Myocyte (in vitro differentiated cells): ENCODE results near the gene SFMBT2. TPM values are rescaled to one million over a fixed set of nuclear protein-coding genes. Genes with fewer than 3 reads are reported as not detected.

Source experiments
- DNase-seq: peaks from one replicate; pipeline ENCODE4 v3.0.0-alpha.2; 2012; ENCODE audit warnings: low read depth
- total RNA-seq: library from RNA; depleted of rRNA; stranded (reverse); fragments of >200 nt; gene quantifications from 2 replicates; pipeline ENCODE4 v1.2.3, GENCODE V29; 2014

Gene SFMBT2
- total RNA-seq, 1 donor from 2014 or later = 0.08 TPM

DNA sequence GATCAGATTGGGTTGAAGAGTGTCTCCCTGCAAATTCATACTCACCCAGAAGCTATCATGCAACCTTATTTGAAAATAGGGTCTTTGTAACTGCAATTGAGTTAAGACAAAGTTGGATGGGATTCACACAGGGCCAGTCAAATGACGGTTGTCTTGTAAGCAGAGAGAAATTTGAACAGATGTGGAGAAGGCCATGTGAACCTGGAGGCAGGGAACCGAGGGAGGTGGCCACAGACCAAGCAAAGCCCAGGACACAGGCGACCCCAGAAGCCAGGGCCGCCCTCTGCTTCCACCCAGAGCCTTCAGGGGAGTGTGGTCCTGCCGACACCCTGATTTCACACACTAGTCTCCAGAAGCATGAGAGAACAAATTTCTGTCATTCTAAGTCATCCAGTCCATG is 140.8 kb downstream of the SFMBT2 start:
- no peak for DNase-seq

GRCh38 chr10:7267142-7267541 is 143.7 kb downstream of the SFMBT2 start:
- DNase-seq = no peak

DNA sequence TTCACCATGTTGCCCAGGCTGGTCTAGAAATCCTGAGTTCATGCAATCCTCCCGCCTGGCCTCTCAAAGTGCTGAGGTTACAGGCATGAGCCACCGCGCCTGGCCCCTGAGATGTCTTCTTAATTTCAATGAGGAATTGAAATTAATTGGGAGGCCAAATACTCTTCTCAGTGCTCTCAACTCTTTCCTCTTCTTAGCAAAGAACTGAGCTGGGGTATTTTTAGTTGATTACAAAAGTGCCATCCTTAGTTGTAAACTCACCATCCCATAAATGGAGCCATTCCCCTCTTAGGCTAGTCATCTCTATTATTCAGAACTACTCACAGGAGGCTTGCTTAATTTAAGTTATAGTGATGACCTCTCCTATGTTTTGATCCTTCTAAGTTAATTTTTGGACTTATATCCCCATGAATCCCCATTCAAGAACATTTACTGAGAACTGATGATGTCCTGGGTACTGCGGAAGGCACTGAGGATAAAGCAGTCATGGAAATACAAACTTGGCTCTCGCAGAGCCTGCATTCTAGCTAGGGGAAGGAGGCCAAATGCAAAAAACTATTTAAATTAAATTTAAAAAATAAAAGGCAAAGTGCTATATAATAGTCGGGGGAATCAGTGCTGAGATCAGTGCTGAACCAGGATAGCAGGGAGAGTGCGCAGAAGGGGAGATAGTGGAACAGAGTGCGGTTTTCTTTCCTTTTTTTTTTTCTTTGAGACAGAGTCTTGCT is 145.3 kb downstream of the SFMBT2 start:
- no peak for DNase-seq

- no peak for DNase-seq
These were observed 146.5 kb downstream of the SFMBT2 start for GRCh38 chr10:7264313-7264756.

DNA sequence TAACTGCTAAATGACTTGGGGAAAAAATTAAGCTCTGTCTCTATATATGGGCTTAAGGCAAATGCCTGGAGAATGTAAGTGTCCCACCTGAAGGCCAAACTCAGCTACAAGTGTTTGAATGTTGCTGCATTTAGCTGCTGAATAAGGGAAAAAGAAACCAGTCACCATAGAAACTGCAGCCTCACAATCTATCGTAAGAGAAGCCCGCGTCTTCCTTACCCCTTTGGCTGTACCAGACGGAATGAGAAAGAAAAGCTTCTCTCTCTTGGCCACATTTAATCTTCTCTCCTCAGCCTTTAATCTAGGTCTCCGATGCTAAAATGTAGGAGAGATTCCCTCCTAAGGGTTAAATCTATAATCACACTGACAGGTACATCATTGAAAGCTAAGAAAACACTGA is 147.2 kb downstream of the SFMBT2 start:
- DNase-seq = no peak

DNA sequence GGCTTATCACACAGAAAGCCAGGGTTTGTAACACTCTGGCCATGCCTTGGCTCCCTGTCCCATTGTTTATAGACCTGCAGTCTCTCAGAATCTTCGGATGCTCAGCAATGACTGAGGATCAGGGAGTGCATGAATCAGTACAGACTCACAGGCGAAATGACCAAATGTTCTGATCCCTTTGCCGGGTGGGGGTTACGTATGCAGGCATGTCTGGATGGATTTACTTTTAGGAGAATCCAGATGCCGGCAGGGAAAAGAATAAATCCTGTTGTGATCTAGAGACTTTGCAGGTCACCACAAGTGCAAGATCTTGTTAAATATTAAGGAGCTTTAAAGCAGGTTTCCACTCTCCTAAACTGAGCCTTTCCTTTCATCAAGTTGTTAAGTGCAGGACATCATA is 149.5 kb downstream of the SFMBT2 start:
- DNase-seq = no peak

- DNase-seq = no peak
These were observed 149.9 kb downstream of the SFMBT2 start for GRCh38 chr10:7260912-7261311.

GRCh38 chr10:7260412-7260900 is 150.4 kb downstream of the SFMBT2 start:
- peak; percentile 1 for DNase-seq

GRCh38 chr10:7258948-7259523 is 151.8 kb downstream of the SFMBT2 start:
- no peak for DNase-seq

GRCh38 chr10:7255517-7255916 is 155.3 kb downstream of the SFMBT2 start:
- no peak for DNase-seq

DNA sequence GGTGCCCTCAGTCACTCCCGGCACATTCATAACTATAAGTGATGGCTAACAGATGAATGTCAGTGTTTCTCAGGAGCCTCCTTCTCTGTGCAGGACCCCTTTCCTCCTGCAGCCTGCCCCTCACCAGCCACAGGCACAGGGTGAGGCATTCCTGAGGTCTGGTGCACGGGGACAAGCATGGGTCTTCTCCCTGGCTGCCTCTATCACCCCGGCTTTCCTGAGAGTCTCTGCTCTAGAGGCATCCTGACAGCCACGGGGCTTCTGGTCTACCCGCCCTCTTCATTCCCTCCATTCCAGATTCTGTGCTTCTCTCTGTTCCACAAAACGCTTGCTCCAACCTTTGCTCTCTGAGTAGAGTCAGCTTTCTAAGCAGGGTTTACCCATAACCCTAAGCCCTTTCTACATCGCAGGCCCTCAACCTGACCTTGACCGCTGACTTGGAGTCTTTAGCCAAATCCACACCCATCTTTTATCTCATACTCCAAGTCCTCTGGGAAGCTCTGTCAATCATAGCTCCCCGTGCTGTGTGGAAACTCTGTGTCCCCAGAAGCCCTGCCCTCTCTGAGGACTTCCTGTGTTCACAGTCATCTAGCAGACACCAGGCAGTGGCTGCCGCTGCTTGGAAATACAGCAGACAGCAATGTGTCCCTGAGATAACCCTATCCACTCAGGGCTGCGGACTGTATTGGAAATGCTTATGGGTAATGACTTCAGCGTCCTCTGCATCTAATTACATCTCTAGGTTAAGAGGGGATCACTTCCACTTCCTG is 159.0 kb downstream of the SFMBT2 start:
- DNase-seq = no peak

DNA sequence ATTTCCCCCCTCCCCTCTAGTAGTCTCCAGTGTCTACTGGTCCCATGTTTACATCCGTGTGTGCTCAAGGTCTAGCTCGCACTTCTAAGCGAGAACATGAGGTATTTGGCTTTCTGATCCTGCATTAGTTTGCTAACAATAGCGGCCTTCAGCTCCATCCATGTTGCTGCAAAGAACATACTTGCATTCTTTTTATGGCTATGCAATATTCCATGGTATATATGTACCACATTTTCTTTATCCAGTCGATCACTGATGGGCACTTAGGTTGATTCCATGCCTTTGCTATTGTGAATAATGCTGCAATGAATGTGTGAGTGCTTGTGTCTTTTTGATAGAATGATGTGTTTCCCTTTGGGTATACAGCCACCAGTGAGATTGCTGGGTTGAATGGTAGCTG is 160.6 kb downstream of the SFMBT2 start:
- no peak for DNase-seq

DNA sequence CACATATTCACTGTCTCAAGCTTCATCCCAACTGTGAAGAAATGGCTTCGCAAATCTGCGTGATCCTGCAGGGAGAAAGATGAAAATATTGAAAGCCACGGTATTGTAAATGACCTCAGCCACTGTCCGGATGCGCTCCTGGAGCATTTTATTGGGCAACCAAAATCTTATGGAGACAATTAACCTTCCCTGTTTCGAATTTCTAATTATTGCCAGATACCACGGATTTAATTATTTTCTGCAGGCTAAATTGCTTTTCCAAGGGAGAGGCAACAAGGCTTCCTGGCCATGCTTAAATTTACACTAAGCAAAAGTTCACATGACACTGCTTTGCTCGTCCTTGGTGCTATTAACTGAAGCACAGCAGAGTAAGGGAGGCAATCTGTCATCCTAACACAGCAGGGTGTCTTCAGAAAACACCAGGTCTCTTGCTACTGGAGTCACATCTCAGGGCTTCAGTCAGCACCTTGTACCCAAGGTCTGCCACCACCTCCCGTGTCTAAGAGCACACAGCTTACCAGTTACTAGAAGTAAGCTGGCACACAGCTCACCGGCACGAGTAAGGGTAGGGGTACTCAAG is 162.2 kb downstream of the SFMBT2 start:
- DNase-seq = no peak

GRCh38 chr10:7248148-7248547 is 162.7 kb downstream of the SFMBT2 start:
- DNase-seq = no peak

DNA sequence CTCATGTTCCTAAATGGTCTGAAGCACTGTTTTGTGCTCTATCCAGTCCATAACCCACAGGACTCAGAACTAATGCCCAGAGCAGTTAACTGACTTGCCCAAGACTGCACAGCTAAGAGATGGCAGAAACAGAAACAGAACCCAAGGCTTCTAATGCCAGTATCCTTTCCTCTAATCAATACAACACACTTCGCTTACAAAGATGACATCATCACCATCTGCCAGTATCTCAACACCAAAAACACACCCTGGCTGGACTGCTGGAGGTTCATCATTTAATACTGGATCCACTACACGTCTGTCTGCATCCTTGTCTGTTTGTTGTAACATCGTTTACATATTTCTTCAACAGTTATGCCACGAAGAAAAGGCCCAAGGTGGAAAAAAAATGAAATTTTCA is 165.3 kb downstream of the SFMBT2 start:
- DNase-seq = no peak

DNA sequence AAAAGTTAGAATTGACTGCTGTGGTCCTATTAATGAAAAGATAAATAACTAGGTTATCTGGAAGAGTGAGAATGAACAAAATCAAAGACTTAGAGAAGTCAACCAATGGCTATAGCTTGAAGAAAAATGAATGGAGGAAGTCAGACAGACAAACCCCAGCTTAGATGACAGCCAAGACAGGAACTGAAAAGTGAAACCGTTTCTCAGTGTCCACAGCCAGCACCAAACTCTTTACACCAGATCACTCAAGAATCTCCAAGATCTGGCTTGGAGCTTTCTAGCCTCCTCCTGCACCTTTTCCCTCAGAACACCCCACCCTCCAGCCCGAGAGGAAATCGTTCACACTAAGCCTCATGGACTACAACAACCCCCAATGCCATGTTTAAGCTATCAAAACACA is 167.0 kb downstream of the SFMBT2 start:
- DNase-seq = no peak

- DNase-seq = no peak
These were observed 167.7 kb downstream of the SFMBT2 start for GRCh38 chr10:7243139-7243538.

DNA sequence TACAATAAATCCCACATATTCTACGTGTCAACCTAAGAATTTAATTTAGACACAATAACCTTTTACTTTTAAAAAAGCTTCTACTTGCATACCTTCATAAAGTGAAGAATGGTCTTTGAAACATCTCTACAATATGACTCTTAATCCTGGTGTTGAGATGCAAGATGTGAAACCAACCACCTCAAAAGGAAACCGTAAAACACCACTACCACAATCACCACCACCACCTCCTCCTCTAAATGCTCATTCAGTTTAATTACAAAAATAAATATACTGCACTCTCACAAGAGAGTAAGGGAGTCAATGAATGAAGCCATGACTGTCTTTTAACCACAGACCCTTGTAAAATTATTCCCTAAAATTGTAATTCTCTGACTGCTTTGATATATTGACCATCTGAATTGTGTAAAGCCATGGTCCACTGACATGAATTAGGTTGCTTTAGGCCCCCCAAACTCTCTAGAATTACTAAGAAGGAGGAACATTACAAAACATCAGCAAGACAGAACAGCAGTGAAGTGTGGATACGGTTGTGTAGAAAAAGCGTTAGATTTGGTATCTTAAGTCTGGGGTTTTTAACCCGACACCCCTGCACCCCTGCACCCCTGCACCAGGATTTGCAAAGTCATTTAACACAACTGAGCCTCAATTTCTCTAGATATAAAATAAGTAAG is 171.4 kb downstream of the SFMBT2 start:
- no peak for DNase-seq

DNA sequence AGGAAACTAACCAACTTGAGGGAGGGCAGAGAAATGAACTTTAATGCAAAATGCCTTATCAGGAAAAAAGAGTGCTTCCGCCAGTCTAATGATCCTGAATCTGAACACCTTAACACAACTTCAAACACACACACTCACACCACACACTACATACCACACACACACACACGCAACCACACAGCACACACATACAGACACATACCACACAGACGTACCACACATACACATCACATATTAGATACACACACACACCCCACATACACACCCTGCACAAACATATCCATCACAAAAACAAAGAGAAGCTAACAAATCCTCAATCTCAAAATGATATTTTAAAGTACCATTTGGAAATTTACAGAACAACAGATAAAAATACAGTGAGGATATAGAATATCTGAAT is 175.5 kb downstream of the SFMBT2 start:
- no peak for DNase-seq

DNA sequence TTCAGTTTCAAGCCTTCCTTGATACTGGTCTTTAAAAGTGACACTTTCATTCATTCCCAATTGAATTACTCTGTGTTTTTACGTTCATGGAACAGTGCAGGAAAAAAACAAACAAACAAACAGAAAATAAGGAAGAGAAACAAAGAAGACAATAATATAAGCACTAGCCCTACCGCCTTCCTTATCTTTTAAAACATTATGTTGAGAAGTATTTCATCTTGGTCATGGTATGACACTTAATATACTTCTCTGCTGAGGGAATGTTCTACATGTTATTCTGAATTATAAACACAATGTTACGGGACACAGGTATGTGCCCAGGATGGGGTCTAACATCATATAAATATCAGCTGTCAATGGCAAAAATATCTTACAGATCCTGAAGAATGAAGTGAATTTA is 176.7 kb downstream of the SFMBT2 start:
- DNase-seq = no peak

DNA sequence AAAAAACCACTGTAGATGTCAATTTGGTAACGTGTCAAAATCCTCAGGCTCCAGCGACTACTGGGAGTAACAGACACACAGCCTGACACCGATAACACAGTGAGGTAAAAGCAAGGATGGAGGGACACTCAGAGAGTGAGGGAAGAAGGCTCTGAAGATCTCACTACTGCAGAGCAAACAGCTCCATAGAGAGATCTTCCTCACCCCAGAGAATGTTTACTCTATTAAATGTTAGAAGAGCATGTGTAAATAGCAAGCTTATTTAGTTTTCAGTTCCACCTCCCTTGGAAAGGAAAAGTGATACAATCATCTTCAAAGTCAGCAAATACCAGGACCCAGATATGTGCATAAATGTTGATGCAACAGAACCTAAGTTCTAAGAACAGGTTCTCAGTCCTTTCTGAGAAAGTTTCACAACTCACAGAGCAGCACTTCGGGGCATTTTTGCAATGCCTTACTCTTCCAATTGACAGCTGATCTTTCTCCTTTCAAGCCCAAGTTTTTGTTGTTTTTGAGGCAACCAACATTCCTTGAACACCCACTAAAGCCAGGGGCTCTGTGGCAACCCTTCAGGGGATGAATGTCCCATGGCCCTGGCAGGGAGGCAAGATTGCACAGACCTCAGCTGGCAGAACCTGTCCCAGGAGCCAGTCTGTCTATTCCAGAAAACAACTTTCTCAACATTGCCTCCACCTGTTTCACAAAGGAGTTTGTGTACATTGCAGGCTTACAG is 177.4 kb downstream of the SFMBT2 start:
- DNase-seq = no peak
